GM12875 (cell line): ENCODE results near the gene JSRP1.

Source experiments
- H3K4me3 ChIP-seq: one replicate; pipeline ENCODE4 v1.5.1; 2011; ENCODE audit warnings: low read depth, low read length, control low read depth
- CTCF ChIP-seq: IDR thresholded peaks from 2 replicates; pipeline ENCODE4 v1.5.1; 2011; ENCODE audit warnings: low read depth, mild to moderate bottlenecking, control low read depth, inconsistent platforms, low read length, moderate library complexity, borderline replicate concordance; ENCODE audit not compliant: insufficient read depth

JSRP1 gene

GRCh38 chr19:2242816-2243215 is 13.4 kb downstream of the JSRP1 start:
- no peak overlapping the region for H3K4me3 ChIP-seq
- TF ChIP-seq CTCF: no peak

- TF ChIP-seq CTCF: no peak
- H3K4me3 ChIP-seq: no peak overlapping the region
Observed at GRCh38 chr19:2242092-2242537, 14.1 kb downstream of the JSRP1 start.

DNA sequence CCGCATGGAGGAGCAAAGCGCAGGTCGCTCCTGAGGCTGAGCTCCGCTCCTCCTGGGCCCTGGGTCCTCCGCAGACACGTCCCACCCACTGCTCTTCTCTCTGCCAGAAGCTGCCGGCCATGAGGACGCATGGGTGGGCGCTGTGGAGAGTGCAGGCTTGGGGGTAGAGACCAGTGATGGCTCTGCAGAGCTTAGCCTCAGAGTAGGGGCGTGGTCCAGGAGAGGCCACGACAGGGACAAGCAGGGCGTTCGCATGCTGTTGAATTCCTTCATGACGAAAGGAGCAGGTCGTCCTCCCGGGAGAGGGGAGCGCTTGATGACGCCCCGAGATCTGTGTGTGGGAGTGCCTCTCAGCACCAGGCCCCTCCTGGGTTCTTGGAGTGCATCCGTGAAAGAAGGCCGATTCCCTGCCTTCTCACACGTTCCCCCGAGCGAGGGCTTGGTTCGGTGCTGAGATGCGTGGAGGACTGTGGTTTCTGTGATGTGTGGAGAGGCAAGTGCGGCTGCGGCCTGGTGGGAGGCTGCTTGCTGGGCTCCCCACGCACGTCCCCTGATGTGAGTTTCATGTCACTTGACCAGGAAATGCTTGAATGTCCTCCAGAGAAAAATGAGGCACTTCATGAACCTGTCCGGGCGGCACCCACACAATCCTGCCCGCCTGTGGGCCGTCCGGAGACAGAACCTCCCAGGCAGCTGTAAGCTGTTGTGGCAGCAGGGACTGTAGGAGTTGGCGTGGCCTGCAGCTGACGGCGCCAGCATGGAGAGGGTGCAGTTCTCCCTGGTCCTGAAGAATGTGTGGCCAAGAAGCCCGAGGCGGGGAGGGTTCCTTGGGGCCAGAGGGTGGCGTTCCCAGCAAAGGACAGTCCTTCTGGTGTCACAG is 15.1 kb downstream of the JSRP1 start:
- TF ChIP-seq CTCF: no peak
- no peak overlapping the region for H3K4me3 ChIP-seq

DNA sequence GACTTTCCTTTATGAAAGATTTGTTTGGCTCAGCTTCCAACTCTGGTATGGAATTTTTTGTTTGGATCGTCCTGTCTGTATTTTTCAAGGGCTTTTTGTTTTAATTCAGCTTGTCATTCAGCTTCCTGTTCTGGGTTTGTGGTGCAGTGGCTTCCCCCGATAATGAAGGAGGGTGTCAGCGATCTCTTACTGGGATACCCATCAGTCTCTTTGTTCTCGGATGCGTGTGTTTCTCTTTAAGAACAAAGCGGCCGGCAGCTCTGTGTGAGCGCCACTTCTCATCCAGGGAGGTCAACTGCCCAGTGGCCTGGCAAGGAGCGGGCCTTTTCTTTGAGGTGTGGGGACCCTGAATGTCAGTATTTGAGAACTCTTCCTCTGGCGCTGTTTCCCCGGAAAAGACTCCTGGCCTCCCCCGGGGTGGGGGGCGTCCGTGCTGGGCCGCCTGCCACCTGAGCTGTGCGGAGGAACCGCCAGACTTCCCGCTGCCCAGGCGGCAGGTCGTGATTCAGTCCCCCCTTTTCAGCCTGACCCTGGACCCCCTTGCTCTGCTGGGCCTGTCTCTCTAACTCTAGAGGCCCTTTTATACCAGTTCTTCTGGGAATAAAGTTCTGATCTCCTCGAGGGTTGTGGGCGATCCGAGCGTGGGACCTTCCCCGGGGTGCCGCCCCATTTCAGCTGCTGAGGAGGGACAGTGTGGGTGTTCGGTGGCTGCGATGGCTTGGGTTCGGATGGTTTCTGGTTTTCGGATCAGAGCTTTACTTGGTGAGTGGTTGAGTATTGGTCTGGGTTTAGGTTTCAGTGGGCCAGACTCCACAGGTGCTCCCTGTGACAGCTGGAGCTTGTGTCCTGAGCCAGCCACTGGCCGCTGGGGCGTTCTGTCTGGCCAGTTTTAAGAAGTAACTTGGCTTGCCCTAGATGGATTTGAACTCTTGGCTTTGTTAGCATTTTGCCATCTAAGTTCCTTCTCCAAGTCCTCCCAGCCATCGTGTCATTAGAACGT is 16.1 kb downstream of the JSRP1 start:
- no peak for TF ChIP-seq CTCF
- peak overlapping the region; percentile 50 for H3K4me3 ChIP-seq

GRCh38 chr19:2239173-2239572 is 17.0 kb downstream of the JSRP1 start:
- H3K4me3 ChIP-seq: peak overlapping the region; percentile 50
- TF ChIP-seq CTCF: no peak

GRCh38 chr19:2237869-2238153 is 18.4 kb downstream of the JSRP1 start:
- H3K4me3 ChIP-seq: peak overlapping the region; percentile 81
- TF ChIP-seq CTCF: no peak
